RWPE2 (cell line): ENCODE data around the gene WDR37.
"Not testable (repeated sequence)": the region's sequence is repeated elsewhere in the genome, so short reads cannot be mapped to it uniquely, and the experiment has no call there.

Experiments used
- ATAC-seq: fragments of 200-7000 bp; cut with Tn5 transposase; 3 replicates; pipeline ENCODE4 v1.9.1; 2021; ENCODE audit warnings: low read depth
- DNase-seq: peaks from one replicate; pipeline ENCODE4 v3.0.0-alpha.2; 2020; ENCODE audit warnings: low spot score
- H3K27ac ChIP-seq: fragments of 450-650 bp; 2 replicates; pipeline ENCODE4 v1.5.1; 2017; ENCODE audit warnings: mild to moderate bottlenecking; ENCODE audit not compliant: poor library complexity, severe bottlenecking
- H3K27me3 ChIP-seq: fragments of 250-450 bp; sonication (Bioruptor Pico); 2 replicates; pipeline ENCODE4 v1.5.1; 2021; ENCODE audit warnings: mild to moderate bottlenecking, moderate library complexity; ENCODE audit not compliant: insufficient read depth, poor library complexity, severe bottlenecking
- H3K36me3 ChIP-seq: fragments of 250-450 bp; sonication (Bioruptor Pico); 2 replicates; pipeline ENCODE4 v1.5.1; 2020; ENCODE audit warnings: low read depth, mild to moderate bottlenecking, moderate library complexity
- H3K4me1 ChIP-seq: fragments of 250-450 bp; sonication (Bioruptor Pico); 2 replicates; pipeline ENCODE4 v1.5.1; 2021; ENCODE audit warnings: mild to moderate bottlenecking, moderate library complexity; ENCODE audit not compliant: insufficient read depth, poor library complexity, severe bottlenecking
- H3K4me3 ChIP-seq: fragments of 250-450 bp; sonication (Bioruptor Pico); 2 replicates; pipeline ENCODE4 v1.5.1; 2021; ENCODE audit warnings: mild to moderate bottlenecking, moderate library complexity; ENCODE audit not compliant: severe bottlenecking
- H3K9me3 ChIP-seq: fragments of 250-450 bp; sonication (Bioruptor Pico); 2 replicates; pipeline ENCODE4 v1.5.1; 2021; ENCODE audit warnings: mild to moderate bottlenecking, moderate library complexity; ENCODE audit not compliant: severe bottlenecking
- CTCF ChIP-seq: fragments of 450-650 bp; IDR thresholded peaks from one replicate; pipeline ENCODE4 v1.5.1; 2017; ENCODE audit warnings: mild to moderate bottlenecking, moderate library complexity; ENCODE audit not compliant: poor library complexity, severe bottlenecking

The WDR37 gene

GRCh38 chr10:1114719-1115606, 58.8 kb downstream of the WDR37 start:
- no peak for ATAC-seq
- Histone ChIP-seq H3K9me3 (no peaks in the 10 kb centered on the region), H3K27me3 (no peaks in the 10 kb centered on the region), H3K4me1 (peaks cover 9% of the 10 kb centered on the region), H3K4me3 (no peak overlapping the region), H3K27ac (no peak overlapping the region), H3K36me3 (peaks cover 16% of the 10 kb centered on the region; the same call in 1 of the 2 replicates)
- DNase-seq: no peak
- no peak for TF ChIP-seq CTCF

DNA sequence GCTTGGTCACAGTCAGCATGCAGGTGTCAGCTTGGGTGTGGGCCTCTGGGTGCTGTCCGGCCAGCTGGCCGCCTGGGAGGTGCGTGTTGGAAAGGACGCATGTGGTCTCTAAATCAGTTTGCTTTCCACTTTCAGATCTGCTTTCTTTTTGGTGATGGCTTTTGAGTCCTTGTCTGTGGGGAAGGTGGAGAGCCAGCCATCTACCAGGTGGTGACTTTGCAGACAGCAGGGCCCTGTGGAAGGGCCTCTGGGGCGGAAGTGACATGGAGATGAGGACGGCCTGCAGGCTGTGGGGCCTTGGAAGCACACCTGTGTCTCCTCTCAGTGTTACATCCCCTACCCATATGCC, 59.4 kb downstream of the WDR37 start:
- H3K27ac ChIP-seq: no peak overlapping the region
- H3K4me3 ChIP-seq: no peak overlapping the region
- ATAC-seq (no peak), DNase-seq (no peak)
- peaks cover 6% of the 10 kb centered on the region for H3K4me1 ChIP-seq
- no peaks in the 10 kb centered on the region for H3K27me3 ChIP-seq
- peaks cover 16% of the 10 kb centered on the region; the same call in 1 of the 2 replicates for H3K36me3 ChIP-seq
- TF ChIP-seq CTCF: no peak
- no peaks in the 10 kb centered on the region for H3K9me3 ChIP-seq

DNA sequence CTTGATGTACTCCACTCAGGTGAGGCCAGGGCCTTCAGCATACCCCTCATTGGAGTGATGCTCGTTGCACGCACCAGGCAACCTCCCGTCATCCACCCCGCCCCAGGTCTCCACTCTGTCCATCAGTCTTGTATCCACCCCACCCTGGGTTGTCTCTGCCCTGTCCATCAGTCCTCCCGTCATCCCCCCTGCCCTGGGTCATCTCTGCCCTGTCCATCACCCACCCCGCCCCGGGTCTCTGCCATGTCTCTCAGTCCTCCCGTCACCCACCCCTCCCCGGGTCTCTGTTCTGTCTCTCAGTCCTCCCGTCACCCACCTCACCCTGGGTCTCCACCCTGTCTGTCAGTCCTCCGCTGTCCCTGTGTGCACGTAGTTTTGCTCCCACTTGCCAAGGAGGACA, 59.9 kb downstream of the WDR37 start:
- Histone ChIP-seq H3K27me3 (no peaks in the 10 kb centered on the region), H3K4me1 (peaks cover under 1% of the 10 kb centered on the region), H3K36me3 (peaks cover 16% of the 10 kb centered on the region; the same call in 1 of the 2 replicates), H3K27ac (no peak overlapping the region), H3K9me3 (no peaks in the 10 kb centered on the region), H3K4me3 (no peak overlapping the region)
- no peak for ATAC-seq
- no peak for DNase-seq
- TF ChIP-seq CTCF: no peak

GRCh38 chr10:1116696-1117280, 60.6 kb downstream of the WDR37 start:
- ATAC-seq (no peak), DNase-seq (no peak)
- Histone ChIP-seq H3K9me3 (no peaks in the 10 kb centered on the region), H3K4me3 (no peak overlapping the region), H3K4me1 (no peaks in the 10 kb centered on the region), H3K27me3 (no peaks in the 10 kb centered on the region), H3K27ac (no peak overlapping the region), H3K36me3 (peaks cover 21% of the 10 kb centered on the region)
- no peak for TF ChIP-seq CTCF

DNA sequence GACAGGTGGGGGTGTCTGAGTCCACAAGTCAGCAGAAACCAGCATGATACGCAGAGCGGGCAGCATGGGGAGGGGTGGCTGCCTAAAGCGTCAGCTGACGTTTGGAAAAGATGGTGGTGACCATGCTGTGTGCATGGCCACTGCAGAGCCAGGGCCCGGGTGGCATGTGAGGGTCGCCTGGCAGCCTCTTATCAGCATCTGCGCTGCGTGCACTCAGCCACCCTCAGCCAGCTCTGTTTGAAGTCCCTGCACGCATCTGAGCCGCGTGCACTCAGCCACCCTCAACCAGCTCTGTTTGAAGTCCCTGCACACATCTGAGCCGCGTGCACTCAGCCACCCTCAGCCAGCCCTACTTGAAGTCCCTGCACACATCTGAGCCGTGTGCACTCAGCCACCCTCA, 61.5 kb downstream of the WDR37 start:
- H3K4me3 ChIP-seq: no peak overlapping the region
- peaks cover 22% of the 10 kb centered on the region for H3K36me3 ChIP-seq
- no peaks in the 10 kb centered on the region for H3K4me1 ChIP-seq
- no peak for TF ChIP-seq CTCF
- no peak overlapping the region for H3K27ac ChIP-seq
- H3K9me3 ChIP-seq: no peaks in the 10 kb centered on the region
- ATAC-seq (no peak), DNase-seq (no peak)
- no peaks in the 10 kb centered on the region for H3K27me3 ChIP-seq

GRCh38 chr10:1118318-1118717, 62.1 kb downstream of the WDR37 start:
- not testable (repeated sequence) for H3K4me3 ChIP-seq, H3K9me3 ChIP-seq, ATAC-seq, H3K4me1 ChIP-seq, H3K27me3 ChIP-seq, H3K27ac ChIP-seq, DNase-seq
- peaks cover 29% of the 10 kb centered on the region for H3K36me3 ChIP-seq
